WTC11 (cell line): ENCODE data around the gene TSC22D4. TPM values are rescaled to one million over a fixed set of nuclear protein-coding genes. Genes with fewer than 3 reads are reported as not detected.

Experiments
- ATF1 ChIP-seq: sonication (generic); formaldehyde crosslinking; IDR thresholded peaks from 2 replicates; pipeline ENCODE4 v1.8.1; 2023; ENCODE audit warnings: mild to moderate bottlenecking, moderate library complexity, missing genetic modification reagents
- CREM ChIP-seq: sonication (generic); formaldehyde crosslinking; IDR thresholded peaks from 2 replicates; pipeline ENCODE4 v1.8.1; 2022; ENCODE audit warnings: mild to moderate bottlenecking, missing genetic modification reagents, moderate library complexity
- EMX1 ChIP-seq: fragments of 250-450 bp; sonication (Bioruptor Pico); IDR thresholded peaks from 2 replicates; pipeline ENCODE4 v1.8.0; 2021; ENCODE audit warnings: mild to moderate bottlenecking
- FOXJ3 ChIP-seq: sonication (generic); formaldehyde crosslinking; IDR thresholded peaks from 2 replicates; pipeline ENCODE4 v1.9.0; 2021; ENCODE audit warnings: missing genetic modification reagents, mild to moderate bottlenecking, borderline replicate concordance
- FOXK1 ChIP-seq: sonication (generic); formaldehyde crosslinking; IDR thresholded peaks from 2 replicates; pipeline ENCODE4 v1.8.0; 2022; ENCODE audit warnings: mild to moderate bottlenecking, moderate library complexity, missing genetic modification reagents
- GTF2I ChIP-seq: fragments of 250-450 bp; sonication (Bioruptor Pico); conservative IDR thresholded peaks from 2 replicates; pipeline ENCODE4 v1.4.0; 2021; ENCODE audit warnings: mild to moderate bottlenecking
- HMGA2 ChIP-seq: fragments of 250-450 bp; sonication (Bioruptor Pico); IDR thresholded peaks from 2 replicates; pipeline ENCODE4 v1.4.0; 2021; ENCODE audit warnings: mild to moderate bottlenecking, moderate library complexity
- JAZF1 ChIP-seq: fragments of 250-450 bp; sonication (Bioruptor Pico); IDR thresholded peaks from 2 replicates; pipeline ENCODE4 v1.9.0; 2021; ENCODE audit warnings: moderate library complexity, mild to moderate bottlenecking, inconsistent platforms
- MXD4 ChIP-seq: fragments of 250-450 bp; sonication (Bioruptor Pico); IDR thresholded peaks from 2 replicates; pipeline ENCODE4 v1.8.0; 2021; ENCODE audit warnings: mild to moderate bottlenecking, moderate library complexity, borderline replicate concordance
- MYBL2 ChIP-seq: sonication (generic); formaldehyde crosslinking; IDR thresholded peaks from 2 replicates; pipeline ENCODE4 v1.8.1; 2023; ENCODE audit warnings: mild to moderate bottlenecking, moderate library complexity, missing genetic modification reagents
- NR2C2 ChIP-seq: sonication (generic); formaldehyde crosslinking; IDR thresholded peaks from 2 replicates; pipeline ENCODE4 v1.8.0; 2022; ENCODE audit warnings: mild to moderate bottlenecking, missing genetic modification reagents
- SMAD3 ChIP-seq: sonication (generic); formaldehyde crosslinking; IDR thresholded peaks from 2 replicates; pipeline ENCODE4 v1.8.0; 2022; ENCODE audit warnings: missing genetic modification reagents, mild to moderate bottlenecking, borderline replicate concordance
- SP1 ChIP-seq: sonication (generic); formaldehyde crosslinking; conservative IDR thresholded peaks from 2 replicates; pipeline ENCODE4 v1.8.1; 2022; ENCODE audit warnings: missing genetic modification reagents
- TEAD4 ChIP-seq: sonication (generic); formaldehyde crosslinking; IDR thresholded peaks from 2 replicates; pipeline ENCODE4 v1.8.0; 2022; ENCODE audit warnings: mild to moderate bottlenecking, missing genetic modification reagents
- ZNF219 ChIP-seq: sonication (generic); formaldehyde crosslinking; IDR thresholded peaks from 2 replicates; pipeline ENCODE4 v1.8.0; 2023; ENCODE audit warnings: missing genetic modification reagents, mild to moderate bottlenecking, borderline replicate concordance
- ZNF232 ChIP-seq: sonication (generic); formaldehyde crosslinking; IDR thresholded peaks from 2 replicates; pipeline ENCODE4 v1.8.0; 2022; ENCODE audit warnings: mild to moderate bottlenecking, missing genetic modification reagents
- ZNF317 ChIP-seq: sonication (generic); formaldehyde crosslinking; IDR thresholded peaks from 2 replicates; pipeline ENCODE4 v1.8.1; 2023; ENCODE audit warnings: low read depth, mild to moderate bottlenecking, moderate library complexity, missing genetic modification reagents, borderline replicate concordance
- ZNF671 ChIP-seq: fragments of 250-450 bp; sonication (Bioruptor Pico); IDR thresholded peaks from 2 replicates; pipeline ENCODE4 v1.8.0; 2021; ENCODE audit warnings: mild to moderate bottlenecking
- total RNA-seq: library from RNA; stranded (reverse); gene quantifications from 3 replicates; pipeline ENCODE4 v1.2.3, GENCODE V29; 2021
- TF ChIP-seq, protein P1 (sequence below): fragments of 250-450 bp; sonication (Bioruptor Pico); IDR thresholded peaks from 2 replicates; pipeline ENCODE4 v1.9.0; 2021; ENCODE audit warnings: moderate library complexity, mild to moderate bottlenecking, inconsistent platforms, borderline replicate concordance
- TF ChIP-seq, protein P2 (sequence below): sonication (generic); formaldehyde crosslinking; IDR thresholded peaks from 2 replicates; pipeline ENCODE4 v1.8.1; 2023; ENCODE audit warnings: mild to moderate bottlenecking, moderate library complexity, missing genetic modification reagents
- TF ChIP-seq, protein P3 (sequence below): fragments of 250-450 bp; sonication (Bioruptor Pico); IDR thresholded peaks from 2 replicates; pipeline ENCODE4 v1.9.0; 2021; ENCODE audit warnings: mild to moderate bottlenecking
- TF ChIP-seq, protein P4 (sequence below): sonication (generic); formaldehyde crosslinking; IDR thresholded peaks from 2 replicates; pipeline ENCODE4 v1.8.1; 2022; ENCODE audit warnings: low read depth, mild to moderate bottlenecking, moderate library complexity, missing genetic modification reagents, borderline replicate concordance
- TF ChIP-seq, protein P5 (sequence below): fragments of 200-600 bp; IDR thresholded peaks from 2 replicates; pipeline ENCODE4 v1.8.0; 2022; ENCODE audit warnings: antibody characterized with exemption
- TF ChIP-seq, protein P6 (sequence below): sonication (generic); formaldehyde crosslinking; IDR thresholded peaks from 2 replicates; pipeline ENCODE4 v1.8.0; 2022; ENCODE audit warnings: mild to moderate bottlenecking, missing genetic modification reagents
- TF ChIP-seq, protein P7 (sequence below): sonication (generic); formaldehyde crosslinking; IDR thresholded peaks from 2 replicates; pipeline ENCODE4 v1.8.0; 2022; ENCODE audit warnings: mild to moderate bottlenecking, missing genetic modification reagents
- TF ChIP-seq, protein P8 (sequence below): sonication (generic); formaldehyde crosslinking; conservative IDR thresholded peaks from 2 replicates; pipeline ENCODE4 v1.8.1; 2022; ENCODE audit warnings: mild to moderate bottlenecking, missing genetic modification reagents
- TF ChIP-seq, protein P9 (sequence below): fragments of 250-450 bp; sonication (Bioruptor Pico); IDR thresholded peaks from 2 replicates; pipeline ENCODE4 v1.8.0; 2021; ENCODE audit warnings: mild to moderate bottlenecking

TSC22D4 gene
- total RNA-seq, 1 experiment from 2014 or later = 34.5 TPM

DNA sequence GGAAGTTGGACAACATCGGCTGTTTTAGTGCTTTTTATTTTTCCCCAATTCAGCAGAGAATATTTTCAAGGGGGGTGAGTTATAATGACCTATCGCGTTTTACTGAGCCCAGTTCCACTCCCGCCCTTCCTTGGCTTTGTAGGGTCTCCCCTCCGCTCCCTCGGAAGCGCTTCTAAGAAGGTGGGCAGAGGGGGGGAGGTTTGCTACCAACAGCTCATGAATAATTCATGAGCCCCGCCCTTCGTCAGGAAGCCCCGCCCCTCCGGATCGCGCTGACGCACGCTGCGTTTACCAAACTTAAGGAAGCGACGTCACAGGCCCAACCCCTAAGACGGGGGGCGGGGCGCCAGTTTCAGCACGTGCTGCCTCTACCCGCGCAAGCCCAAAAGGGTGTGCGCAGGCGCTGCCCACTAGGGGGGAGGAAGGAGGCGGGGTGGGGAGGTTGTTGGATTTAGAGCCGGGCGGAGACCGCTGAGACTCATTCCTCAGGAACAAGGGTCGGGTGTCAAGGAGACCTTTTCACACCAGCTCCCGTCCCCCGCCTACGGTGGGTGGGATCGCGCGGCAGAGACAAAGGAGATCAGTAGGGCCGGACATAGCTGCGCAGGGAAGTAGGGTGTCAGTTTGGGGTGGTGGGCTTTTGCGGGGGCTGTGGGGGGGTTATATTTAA, 49.9 kb downstream of the TSC22D4 start (continued):
- TF ChIP-seq, protein P1, sequence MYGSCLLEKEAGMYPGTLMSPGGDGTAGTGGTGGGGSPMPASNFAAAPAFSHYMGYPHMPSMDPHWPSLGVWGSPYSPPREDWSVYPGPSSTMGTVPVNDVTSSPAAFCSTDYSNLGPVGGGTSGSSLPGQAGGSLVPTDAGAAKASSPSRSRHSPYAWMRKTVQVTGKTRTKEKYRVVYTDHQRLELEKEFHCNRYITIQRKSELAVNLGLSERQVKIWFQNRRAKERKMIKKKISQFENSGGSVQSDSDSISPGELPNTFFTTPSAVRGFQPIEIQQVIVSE (CRISPR knock-in tag) = no peak
- TF ChIP-seq, protein P2, sequence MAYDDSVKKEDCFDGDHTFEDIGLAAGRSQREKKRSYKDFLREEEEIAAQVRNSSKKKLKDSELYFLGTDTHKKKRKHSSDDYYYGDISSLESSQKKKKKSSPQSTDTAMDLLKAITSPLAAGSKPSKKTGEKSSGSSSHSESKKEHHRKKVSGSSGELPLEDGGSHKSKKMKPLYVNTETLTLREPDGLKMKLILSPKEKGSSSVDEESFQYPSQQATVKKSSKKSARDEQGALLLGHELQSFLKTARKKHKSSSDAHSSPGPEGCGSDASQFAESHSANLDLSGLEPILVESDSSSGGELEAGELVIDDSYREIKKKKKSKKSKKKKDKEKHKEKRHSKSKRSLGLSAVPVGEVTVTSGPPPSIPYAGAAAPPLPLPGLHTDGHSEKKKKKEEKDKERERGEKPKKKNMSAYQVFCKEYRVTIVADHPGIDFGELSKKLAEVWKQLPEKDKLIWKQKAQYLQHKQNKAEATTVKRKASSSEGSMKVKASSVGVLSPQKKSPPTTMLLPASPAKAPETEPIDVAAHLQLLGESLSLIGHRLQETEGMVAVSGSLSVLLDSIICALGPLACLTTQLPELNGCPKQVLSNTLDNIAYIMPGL (CRISPR knock-in tag) = no peak
- no peak for TF ChIP-seq MXD4 (CRISPR knock-in tag)
- TF ChIP-seq, protein P3, sequence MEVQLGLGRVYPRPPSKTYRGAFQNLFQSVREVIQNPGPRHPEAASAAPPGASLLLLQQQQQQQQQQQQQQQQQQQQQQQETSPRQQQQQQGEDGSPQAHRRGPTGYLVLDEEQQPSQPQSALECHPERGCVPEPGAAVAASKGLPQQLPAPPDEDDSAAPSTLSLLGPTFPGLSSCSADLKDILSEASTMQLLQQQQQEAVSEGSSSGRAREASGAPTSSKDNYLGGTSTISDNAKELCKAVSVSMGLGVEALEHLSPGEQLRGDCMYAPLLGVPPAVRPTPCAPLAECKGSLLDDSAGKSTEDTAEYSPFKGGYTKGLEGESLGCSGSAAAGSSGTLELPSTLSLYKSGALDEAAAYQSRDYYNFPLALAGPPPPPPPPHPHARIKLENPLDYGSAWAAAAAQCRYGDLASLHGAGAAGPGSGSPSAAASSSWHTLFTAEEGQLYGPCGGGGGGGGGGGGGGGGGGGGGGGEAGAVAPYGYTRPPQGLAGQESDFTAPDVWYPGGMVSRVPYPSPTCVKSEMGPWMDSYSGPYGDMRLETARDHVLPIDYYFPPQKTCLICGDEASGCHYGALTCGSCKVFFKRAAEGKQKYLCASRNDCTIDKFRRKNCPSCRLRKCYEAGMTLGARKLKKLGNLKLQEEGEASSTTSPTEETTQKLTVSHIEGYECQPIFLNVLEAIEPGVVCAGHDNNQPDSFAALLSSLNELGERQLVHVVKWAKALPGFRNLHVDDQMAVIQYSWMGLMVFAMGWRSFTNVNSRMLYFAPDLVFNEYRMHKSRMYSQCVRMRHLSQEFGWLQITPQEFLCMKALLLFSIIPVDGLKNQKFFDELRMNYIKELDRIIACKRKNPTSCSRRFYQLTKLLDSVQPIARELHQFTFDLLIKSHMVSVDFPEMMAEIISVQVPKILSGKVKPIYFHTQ = no peak; the same call in 1 of the 2 replicates
- no peak for TF ChIP-seq EMX1 (CRISPR knock-in tag)
- TF ChIP-seq ZNF317 = no peak
- peak; percentile 86 for TF ChIP-seq MYBL2 (CRISPR knock-in tag)
- TF ChIP-seq JAZF1 (CRISPR knock-in tag) = no peak
- no peak for TF ChIP-seq NR2C2 (CRISPR knock-in tag)
- TF ChIP-seq GTF2I = no peak
- peak; percentile 83 for TF ChIP-seq CREM (CRISPR knock-in tag)
- no peak for TF ChIP-seq ZNF219 (CRISPR knock-in tag)
- peak; percentile 83 for TF ChIP-seq SP1 (CRISPR knock-in tag)
- TF ChIP-seq, protein P4, sequence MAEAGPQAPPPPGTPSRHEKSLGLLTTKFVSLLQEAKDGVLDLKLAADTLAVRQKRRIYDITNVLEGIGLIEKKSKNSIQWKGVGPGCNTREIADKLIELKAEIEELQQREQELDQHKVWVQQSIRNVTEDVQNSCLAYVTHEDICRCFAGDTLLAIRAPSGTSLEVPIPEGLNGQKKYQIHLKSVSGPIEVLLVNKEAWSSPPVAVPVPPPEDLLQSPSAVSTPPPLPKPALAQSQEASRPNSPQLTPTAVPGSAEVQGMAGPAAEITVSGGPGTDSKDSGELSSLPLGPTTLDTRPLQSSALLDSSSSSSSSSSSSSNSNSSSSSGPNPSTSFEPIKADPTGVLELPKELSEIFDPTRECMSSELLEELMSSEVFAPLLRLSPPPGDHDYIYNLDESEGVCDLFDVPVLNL (CRISPR knock-in tag) = no peak
- peak; percentile 84 for TF ChIP-seq SMAD3 (CRISPR knock-in tag)
- TF ChIP-seq, protein P5, sequence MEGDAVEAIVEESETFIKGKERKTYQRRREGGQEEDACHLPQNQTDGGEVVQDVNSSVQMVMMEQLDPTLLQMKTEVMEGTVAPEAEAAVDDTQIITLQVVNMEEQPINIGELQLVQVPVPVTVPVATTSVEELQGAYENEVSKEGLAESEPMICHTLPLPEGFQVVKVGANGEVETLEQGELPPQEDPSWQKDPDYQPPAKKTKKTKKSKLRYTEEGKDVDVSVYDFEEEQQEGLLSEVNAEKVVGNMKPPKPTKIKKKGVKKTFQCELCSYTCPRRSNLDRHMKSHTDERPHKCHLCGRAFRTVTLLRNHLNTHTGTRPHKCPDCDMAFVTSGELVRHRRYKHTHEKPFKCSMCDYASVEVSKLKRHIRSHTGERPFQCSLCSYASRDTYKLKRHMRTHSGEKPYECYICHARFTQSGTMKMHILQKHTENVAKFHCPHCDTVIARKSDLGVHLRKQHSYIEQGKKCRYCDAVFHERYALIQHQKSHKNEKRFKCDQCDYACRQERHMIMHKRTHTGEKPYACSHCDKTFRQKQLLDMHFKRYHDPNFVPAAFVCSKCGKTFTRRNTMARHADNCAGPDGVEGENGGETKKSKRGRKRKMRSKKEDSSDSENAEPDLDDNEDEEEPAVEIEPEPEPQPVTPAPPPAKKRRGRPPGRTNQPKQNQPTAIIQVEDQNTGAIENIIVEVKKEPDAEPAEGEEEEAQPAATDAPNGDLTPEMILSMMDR = no peak
- peak; percentile 89; the same call in 1 of the 2 replicates for TF ChIP-seq FOXK1 (CRISPR knock-in tag)
- TF ChIP-seq, protein P6, sequence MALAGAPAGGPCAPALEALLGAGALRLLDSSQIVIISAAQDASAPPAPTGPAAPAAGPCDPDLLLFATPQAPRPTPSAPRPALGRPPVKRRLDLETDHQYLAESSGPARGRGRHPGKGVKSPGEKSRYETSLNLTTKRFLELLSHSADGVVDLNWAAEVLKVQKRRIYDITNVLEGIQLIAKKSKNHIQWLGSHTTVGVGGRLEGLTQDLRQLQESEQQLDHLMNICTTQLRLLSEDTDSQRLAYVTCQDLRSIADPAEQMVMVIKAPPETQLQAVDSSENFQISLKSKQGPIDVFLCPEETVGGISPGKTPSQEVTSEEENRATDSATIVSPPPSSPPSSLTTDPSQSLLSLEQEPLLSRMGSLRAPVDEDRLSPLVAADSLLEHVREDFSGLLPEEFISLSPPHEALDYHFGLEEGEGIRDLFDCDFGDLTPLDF (CRISPR knock-in tag) = peak; percentile 80; the same call in 1 of the 2 replicates
- 0 out of 2 replicates have a peak, but pooled peaks have one; percentile 15 for TF ChIP-seq ZNF232 (CRISPR knock-in tag)
- TF ChIP-seq, protein P7, sequence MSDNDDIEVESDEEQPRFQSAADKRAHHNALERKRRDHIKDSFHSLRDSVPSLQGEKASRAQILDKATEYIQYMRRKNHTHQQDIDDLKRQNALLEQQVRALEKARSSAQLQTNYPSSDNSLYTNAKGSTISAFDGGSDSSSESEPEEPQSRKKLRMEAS = peak; percentile 95
- no peak for TF ChIP-seq ZNF671 (CRISPR knock-in tag)
- TF ChIP-seq, protein P8, sequence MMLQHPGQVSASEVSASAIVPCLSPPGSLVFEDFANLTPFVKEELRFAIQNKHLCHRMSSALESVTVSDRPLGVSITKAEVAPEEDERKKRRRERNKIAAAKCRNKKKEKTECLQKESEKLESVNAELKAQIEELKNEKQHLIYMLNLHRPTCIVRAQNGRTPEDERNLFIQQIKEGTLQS = no peak
- TF ChIP-seq FOXJ3 (CRISPR knock-in tag) = no peak
- no peak for TF ChIP-seq HMGA2
- TF ChIP-seq TEAD4 = no peak
- TF ChIP-seq, protein P9, sequence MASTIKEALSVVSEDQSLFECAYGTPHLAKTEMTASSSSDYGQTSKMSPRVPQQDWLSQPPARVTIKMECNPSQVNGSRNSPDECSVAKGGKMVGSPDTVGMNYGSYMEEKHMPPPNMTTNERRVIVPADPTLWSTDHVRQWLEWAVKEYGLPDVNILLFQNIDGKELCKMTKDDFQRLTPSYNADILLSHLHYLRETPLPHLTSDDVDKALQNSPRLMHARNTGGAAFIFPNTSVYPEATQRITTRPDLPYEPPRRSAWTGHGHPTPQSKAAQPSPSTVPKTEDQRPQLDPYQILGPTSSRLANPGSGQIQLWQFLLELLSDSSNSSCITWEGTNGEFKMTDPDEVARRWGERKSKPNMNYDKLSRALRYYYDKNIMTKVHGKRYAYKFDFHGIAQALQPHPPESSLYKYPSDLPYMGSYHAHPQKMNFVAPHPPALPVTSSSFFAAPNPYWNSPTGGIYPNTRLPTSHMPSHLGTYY (CRISPR knock-in tag) = peak; percentile 48; the same call in 1 of the 2 replicates
- TF ChIP-seq ATF1 (CRISPR knock-in tag) = no peak
